GM18511 (cell line): ENCODE measurements around the gene TMEM225B.
"Not testable (repeated sequence)": the region's sequence is repeated elsewhere in the genome, so short reads cannot be mapped to it uniquely, and the experiment has no call there.

Source experiments
- ATAC-seq: cut with Tn5 transposase; IDR thresholded peaks from one replicate; pipeline ENCODE4 v1.9.1; 2021; ENCODE audit warnings: mild to moderate bottlenecking, moderate library complexity; ENCODE audit not compliant: unreplicated experiment

The TMEM225B gene

GRCh38 chr7:99623091-99623693, 25.1 kb downstream of the TMEM225B start:
- ATAC-seq: no peak

- no peak for ATAC-seq
These were observed 25.8 kb downstream of the TMEM225B start for GRCh38 chr7:99623702-99624447.

- ATAC-seq: no peak
These were observed 26.4 kb downstream of the TMEM225B start for GRCh38 chr7:99624484-99624883.

- no peak for ATAC-seq
These were observed 27.3 kb downstream of the TMEM225B start for GRCh38 chr7:99625321-99625720.

GRCh38 chr7:99625961-99626360, 27.9 kb downstream of the TMEM225B start:
- no peak for ATAC-seq

- no peak for ATAC-seq
These were observed 28.6 kb downstream of the TMEM225B start for GRCh38 chr7:99626661-99627060.

GRCh38 chr7:99627513-99627912, 29.4 kb downstream of the TMEM225B start:
- ATAC-seq: no peak

- no peak for ATAC-seq
These were observed 30.7 kb downstream of the TMEM225B start for GRCh38 chr7:99628471-99629465.

- no peak for ATAC-seq
These were observed 31.6 kb downstream of the TMEM225B start for GRCh38 chr7:99629643-99630042.

- no peak for ATAC-seq
These were observed 33.4 kb downstream of the TMEM225B start for GRCh38 chr7:99631295-99632109.

- ATAC-seq: not testable (repeated sequence)
These were observed 39.3 kb downstream of the TMEM225B start for GRCh38 chr7:99637414-99637813.

- ATAC-seq: no peak
These were observed 40.7 kb downstream of the TMEM225B start for GRCh38 chr7:99638731-99639130.

- no peak for ATAC-seq
These were observed 41.2 kb downstream of the TMEM225B start for GRCh38 chr7:99639267-99639666.

- ATAC-seq: no peak
These were observed 44.0 kb downstream of the TMEM225B start for GRCh38 chr7:99642027-99642426.

GRCh38 chr7:99643464-99643863, 45.4 kb downstream of the TMEM225B start:
- no peak for ATAC-seq

GRCh38 chr7:99644431-99644830, 46.4 kb downstream of the TMEM225B start:
- ATAC-seq: no peak

- no peak for ATAC-seq
These were observed 47.5 kb downstream of the TMEM225B start for GRCh38 chr7:99645590-99645989.

GRCh38 chr7:99648843-99649242, 50.8 kb downstream of the TMEM225B start:
- ATAC-seq: no peak

- no peak for ATAC-seq
These were observed 53.2 kb downstream of the TMEM225B start for GRCh38 chr7:99651290-99651689.

- ATAC-seq: no peak
These were observed 54.6 kb downstream of the TMEM225B start for GRCh38 chr7:99652671-99653070.

- ATAC-seq: not testable (repeated sequence)
These were observed 55.2 kb downstream of the TMEM225B start for GRCh38 chr7:99653269-99653668.
